GM19463 (cell line): Measurements from ENCODE around the gene C2CD2.

ENCODE experiments used
- ATAC-seq: cut with Tn5 transposase; IDR thresholded peaks from one replicate; pipeline ENCODE4 v1.9.1; 2021; ENCODE audit warnings: mild to moderate bottlenecking, moderate library complexity; ENCODE audit not compliant: unreplicated experiment

Gene C2CD2

GRCh38 chr21:41869771-41870170, 84.0 kb downstream of the C2CD2 start:
- no peak for ATAC-seq

DNA sequence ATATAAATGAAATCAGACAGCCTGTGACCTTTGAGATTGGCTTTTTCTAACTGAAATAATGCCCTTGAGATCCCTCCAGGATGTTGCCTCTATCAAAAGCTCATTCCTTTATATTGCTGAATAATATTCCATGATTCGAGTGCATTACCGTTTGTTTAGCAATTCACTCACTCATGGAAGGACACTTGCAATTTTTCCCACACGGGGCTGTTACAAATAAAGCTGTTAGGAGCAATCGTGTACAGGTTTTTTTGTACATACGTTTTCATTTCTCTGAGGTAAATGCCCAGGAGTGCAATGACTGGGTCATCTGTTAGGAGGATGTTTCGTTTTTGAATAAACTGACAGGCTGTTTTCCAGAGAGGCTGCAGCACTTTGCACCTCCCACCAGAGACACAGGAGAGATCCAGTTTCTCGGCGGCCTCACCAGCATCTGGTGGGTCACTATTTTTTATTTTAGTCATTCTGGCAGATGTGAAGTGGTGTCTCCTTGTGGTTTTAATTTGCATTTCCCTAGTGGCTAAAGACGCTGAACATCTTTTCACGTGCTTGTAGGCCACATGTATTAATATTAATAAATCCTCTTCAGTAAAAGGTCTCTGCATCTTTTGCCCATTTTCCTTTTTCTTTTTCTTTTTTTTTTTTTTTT, 85.6 kb downstream of the C2CD2 start:
- peak; percentile 59 for ATAC-seq

DNA sequence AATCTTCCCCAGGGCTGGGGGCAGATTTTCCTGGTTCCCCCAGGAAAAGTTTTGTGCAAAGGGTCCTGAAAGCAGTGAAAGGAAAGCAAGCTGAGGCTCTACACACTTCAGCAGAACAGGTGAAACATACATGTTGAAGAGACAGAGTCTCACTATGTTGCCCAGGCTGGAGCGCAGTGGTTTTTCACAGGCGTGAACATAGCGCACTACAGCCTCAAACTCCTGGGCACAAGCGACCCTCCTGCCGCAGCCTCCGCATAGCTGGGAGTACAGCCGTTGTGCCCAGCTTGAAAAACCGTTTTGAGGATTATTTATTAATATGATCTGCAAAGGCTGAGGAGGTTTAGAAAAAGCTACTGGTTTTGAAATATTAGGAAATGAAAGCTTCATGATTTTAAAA, 86.5 kb downstream of the C2CD2 start:
- ATAC-seq, result no peak

- ATAC-seq, result no peak
Measured at GRCh38 chr21:41866274-41866809, 87.5 kb downstream of the C2CD2 start.

GRCh38 chr21:41865002-41865777, 88.6 kb downstream of the C2CD2 start:
- peak; percentile 52 for ATAC-seq

GRCh38 chr21:41864311-41865001, 89.4 kb downstream of the C2CD2 start:
- no peak for ATAC-seq

DNA sequence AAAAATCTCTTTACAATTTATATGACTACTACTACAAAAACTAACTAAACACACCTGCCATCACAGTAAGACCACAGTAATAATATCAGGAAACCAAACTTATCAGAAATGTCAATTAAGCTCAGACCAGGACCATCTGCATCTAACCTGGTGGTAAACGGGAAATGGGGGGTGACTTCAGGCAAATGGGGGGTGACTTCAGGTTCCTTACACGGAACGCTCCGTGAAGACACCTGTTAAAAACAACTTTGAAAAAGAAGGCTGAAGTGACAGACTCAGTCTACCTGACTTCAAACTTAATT, 90.4 kb downstream of the C2CD2 start:
- ATAC-seq, result no peak

DNA sequence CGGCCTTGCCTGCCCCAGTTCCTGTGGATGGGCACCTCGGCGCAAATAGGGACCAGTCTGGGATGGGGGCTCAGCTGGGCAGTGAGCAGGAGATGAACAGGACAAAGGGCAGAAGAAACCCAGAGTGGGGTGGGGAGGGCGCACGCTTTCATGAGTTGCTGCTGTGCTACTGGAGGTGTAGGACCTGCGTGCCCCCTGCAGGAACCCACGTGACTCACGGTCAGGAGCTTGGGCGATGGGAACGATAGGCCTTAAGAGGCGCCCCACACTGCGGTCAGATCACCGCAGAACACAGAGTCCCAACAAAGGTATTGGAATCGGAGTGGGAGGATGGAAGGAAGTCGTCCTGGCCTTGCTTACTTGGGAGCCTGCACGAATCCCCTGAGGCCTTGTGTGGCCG, 91.8 kb downstream of the C2CD2 start:
- no peak for ATAC-seq

GRCh38 chr21:41861255-41861654, 92.6 kb downstream of the C2CD2 start:
- ATAC-seq, result no peak

GRCh38 chr21:41859297-41859980, 94.4 kb downstream of the C2CD2 start:
- ATAC-seq, result no peak

DNA sequence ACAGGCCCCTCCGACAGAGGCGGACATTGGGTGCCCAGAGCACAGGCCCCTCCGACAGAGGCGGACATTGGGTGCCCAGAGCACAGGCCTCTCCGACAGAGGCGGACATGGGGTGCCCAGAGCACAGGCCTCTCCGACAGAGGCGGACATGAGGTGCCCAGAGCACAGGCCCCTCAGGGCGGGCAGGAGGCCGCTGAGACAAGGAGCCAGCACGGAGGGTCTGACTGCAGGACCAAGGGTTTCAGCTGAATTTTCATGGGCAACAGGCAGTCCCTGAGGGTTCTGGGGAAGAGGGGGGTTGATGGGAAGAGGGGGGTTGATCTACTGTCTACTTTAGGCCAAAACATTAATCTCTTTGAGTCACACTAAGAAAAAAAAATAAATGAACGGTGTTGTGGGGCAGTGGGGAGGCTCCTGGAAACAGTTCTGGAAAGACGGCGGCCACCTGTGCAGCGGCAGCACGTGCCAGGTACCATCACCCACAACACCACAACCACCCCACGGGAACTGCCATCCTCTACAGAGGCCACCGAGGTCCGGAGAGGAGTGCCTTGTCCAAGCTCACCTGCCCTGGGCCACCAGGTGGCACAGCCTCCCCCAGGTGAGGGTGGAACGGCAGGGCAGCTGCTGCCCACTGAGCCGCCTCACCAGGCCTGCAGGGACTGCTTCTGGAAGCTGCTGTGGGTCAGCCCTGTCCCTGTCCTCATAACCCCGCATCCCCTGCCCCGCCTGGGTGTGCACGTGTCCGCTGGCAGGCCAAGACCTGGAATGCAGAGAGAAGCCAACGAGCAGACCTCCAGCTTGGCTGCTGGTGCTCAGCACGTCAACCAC, 95.1 kb downstream of the C2CD2 start:
- no peak for ATAC-seq

DNA sequence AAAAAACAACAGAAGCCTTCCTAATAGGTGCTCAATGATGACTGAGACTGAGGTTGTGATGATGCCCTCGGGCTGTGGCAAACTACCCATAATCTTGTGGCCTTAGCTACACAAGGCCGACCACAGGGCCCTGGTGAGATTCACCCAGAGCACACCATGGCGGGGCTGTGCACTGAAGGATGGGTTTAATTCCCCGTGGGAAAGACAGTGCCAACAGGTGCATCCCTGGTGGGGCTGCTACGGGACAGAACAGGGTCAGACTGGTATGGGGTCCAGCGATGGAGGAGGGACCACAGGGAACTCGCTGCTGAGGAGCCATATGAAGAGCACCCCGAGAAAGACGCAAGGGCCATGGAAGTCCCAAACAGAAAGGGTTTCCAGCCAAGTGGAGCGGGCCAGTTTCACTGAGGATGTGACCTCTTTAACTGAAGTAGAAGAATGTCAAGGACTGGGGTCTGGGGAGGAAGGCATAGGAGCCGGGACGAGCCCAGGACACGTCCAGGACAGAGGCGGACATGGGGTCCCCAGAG, 96.0 kb downstream of the C2CD2 start:
- ATAC-seq, result no peak

GRCh38 chr21:41856572-41856971, 97.2 kb downstream of the C2CD2 start:
- ATAC-seq, result no peak

DNA sequence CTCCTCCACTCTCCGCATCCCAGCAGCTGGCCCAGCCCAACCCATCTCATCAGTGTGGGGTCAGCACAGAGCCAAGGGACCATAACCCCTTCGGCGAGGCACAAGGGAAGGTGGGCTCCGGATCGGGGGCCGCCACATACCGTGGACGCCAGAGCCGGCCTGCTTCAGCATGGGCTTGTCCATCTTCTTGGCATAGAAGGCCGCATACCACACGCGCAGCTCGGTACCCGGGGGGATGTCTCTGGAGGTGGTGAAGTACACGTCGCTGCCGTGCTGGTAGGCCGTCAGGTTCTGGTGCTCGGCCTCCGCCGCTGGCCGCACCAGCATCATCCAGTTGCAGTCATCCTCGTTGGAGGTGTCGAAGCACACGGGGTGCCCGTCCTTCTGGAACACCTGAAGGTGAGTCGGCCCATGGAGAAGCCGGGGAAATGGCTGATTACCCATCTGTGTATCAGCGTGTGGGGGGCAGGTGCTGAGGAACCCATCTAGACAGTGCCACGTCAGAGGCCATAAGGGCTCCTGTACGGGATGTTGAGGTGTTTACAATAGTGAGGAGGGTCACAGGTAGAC, 99.3 kb downstream of the C2CD2 start:
- no peak for ATAC-seq

DNA sequence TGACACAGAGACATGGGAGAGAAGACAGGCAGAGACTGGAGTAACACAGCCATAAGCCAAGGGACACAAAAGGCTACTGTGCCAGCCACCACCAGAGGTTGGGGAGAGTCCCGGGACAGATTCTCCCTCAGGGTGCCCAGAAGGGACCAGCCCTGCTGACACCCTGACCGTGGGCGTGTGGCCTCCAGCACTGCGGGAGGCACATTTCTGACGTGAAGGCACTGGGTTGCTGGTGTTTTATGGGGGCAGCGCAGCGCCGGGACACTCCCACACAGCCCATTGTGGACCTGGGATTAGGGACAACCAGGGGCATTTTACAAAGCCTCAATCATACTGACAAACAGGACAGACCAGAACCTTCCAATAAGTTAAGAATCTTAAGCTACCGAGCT, 100.9 kb downstream of the C2CD2 start:
- no peak for ATAC-seq

- no peak for ATAC-seq
Measured at GRCh38 chr21:41852151-41852928, 101.5 kb downstream of the C2CD2 start.

GRCh38 chr21:41851090-41851790, 102.6 kb downstream of the C2CD2 start:
- no peak for ATAC-seq

DNA sequence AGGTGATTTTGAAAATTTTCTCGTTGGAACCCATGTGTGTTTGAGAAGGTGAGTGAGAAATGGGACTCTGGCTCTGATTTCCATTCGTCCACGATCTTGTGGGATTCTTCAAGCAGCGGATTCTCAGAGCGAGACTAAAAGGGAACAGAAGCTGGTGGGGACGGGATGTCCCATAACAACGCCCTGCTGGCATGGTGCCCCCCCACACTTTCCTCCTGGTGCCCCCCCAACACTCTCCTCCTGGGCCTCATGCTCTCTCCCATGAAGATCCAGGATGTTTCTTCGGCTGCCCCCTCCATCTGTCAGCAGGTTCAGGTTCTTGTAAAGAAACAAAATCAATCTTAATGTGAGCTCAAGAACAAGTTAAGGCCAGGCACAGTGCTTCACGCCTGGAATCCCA, 103.7 kb downstream of the C2CD2 start:
- no peak for ATAC-seq
